ENCODE data around the gene POLR1G. TPM values are rescaled to one million over a fixed set of nuclear protein-coding genes. Genes with fewer than 3 reads are reported as not detected.
"Not testable (repeated sequence)": the region's sequence is repeated elsewhere in the genome, so short reads cannot be mapped to it uniquely, and the experiment has no call there.

POLR1G gene
- total and polyA plus RNA-seq, 9 of the 15 experiments (the other 6 are each of a cell fraction or from before 2014, with no cell fraction given), result 3.0 to 50.1 (median 27.4) TPM

DNA sequence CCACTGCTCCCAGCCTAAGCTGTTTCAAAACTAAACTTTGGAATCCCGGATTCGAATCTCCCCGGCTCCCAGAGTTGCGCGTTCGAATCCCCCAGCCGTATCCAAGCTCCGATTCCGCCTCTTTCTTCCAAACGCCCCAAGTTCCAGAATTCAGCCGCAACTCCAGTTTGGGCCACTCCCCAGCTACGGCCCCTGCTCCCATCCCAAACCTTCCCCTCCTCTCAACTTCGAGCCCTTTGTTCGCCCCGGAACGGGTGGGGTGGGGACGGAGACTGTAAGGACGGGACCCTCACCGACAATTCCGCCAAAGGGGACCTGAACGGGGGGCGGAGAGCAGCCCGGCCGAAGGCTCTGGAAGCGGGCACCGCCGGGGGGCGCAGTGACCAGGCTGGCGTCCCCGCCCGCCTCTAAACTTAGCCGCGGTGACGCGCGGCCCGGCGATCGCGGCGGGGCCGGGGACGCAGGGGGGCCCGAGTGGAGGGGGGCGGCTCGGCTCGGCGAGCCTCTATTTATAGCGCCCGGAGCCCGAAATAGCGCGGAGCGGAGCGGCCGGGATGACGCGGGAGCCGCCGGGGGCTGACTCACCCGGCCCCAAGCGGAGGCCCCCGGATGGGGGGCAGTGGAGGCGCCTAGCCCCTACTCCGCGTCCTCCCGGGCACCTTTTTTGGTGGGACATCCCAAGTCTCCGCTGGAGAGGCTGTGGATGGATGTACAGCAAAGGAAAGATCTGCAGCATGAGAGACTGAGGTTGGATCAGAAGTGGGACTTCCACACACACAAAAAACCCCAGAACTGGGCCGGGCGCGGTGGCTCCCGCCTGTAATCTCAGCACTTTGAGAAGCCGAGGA lies 22.2 kb downstream of the POLR1G start (continued):
- no peak for TF ChIP-seq RERE (CRISPR knock-in tag; IDR thresholded peaks at IDR 0.05; ENCODE audit: borderline replicate concordance)
- TF ChIP-seq FOXA3 (CRISPR knock-in tag; conservative IDR thresholded peaks at IDR 0.05 in 1 of 2, IDR thresholded peaks at IDR 0.05 in 1 of 2), result no peak

GRCh38 chr19:45429896-45430295 lies 23.5 kb downstream of the POLR1G start:
- in situ Hi-C loops (cut with MboI); H3K79me2 ChIP-seq (ENCODE audit: control insufficient read depth, insufficient read depth, low read length); FAIRE-seq; H3K4me2 ChIP-seq (ENCODE audit: insufficient read depth, low read length); H3K27ac ChIP-seq (ENCODE audit: extremely low read depth, low read depth, low read length); BruUV-seq (replicated peaks); H3K4me3 ChIP-seq; DNase-seq (ENCODE audit: extremely low read depth in 1 of 4, low spot score in 3 of 4); H3K9me1 ChIP-seq (ENCODE audit: control insufficient read depth, insufficient read depth, low read length); ATAC-seq; H3K9ac ChIP-seq (ENCODE audit: insufficient read depth in 1 of 2, low read depth in 2 of 2, low read length in 2 of 2); H3K9me3 ChIP-seq (replicated peaks; ENCODE audit: control insufficient read depth, insufficient read depth, low read depth, low read length); H2AFZ ChIP-seq (ENCODE audit: low read depth, low read length); H4K20me1 ChIP-seq (replicated peaks; ENCODE audit: control insufficient read depth, insufficient read depth, low read length); H3K36me3 ChIP-seq (ENCODE audit: control insufficient read depth, insufficient read depth, low read length); H3K27me3 ChIP-seq (ENCODE audit: control insufficient read depth in 2 of 2, insufficient read depth in 2 of 2, low read length in 2 of 2): not testable (repeated sequence)
- H3K4me1 ChIP-seq (replicated peaks in 1 of 2; ENCODE audit: control insufficient read depth in 2 of 2, insufficient read depth in 2 of 2, low read length in 2 of 2), result peaks cover 12 to 26% of the 10 kb centered on the region in 2 experiments; a peak in 4 of 5 replicates
- intact Hi-C loops (cut with micrococcal nuclease), result loop anchor here (5.0 kb wide), 1 partner anchor 127 kb away; no protein-coding TSS in a partner anchor
- WGBS (ENCODE audit: insufficient coverage, low coverage, missing lambda C conversion rate), result 74% methylated on average over 10 of the region's 11 CpGs
- POLR2A ChIA-PET, result interaction anchor here (0.7 to 2.8 kb wide), 5 partner anchors 10 to 48 kb away, joined by 3 to 12 read pairs (median 6); no protein-coding TSS in a partner anchor
- CTCF ChIA-PET (ENCODE audit: low intra/inter-chr PET ratio), result interaction anchor here (4.9 kb wide), 1 partner anchor 49 kb away, joined by 85 read pairs; no protein-coding TSS in a partner anchor

All from K562 (cell line).